HCT116 (cell line): ENCODE results near the gene CRHBP. TPM values are rescaled to one million over a fixed set of nuclear protein-coding genes. Genes with fewer than 3 reads are reported as not detected.

ENCODE experiments used
- ATAC-seq: fragments of 200-7000 bp; cut with Tn5 transposase; 2 replicates; pipeline ENCODE4 v1.9.1; 2020; ENCODE audit warnings: mild to moderate bottlenecking, moderate library complexity
- BruUV-seq: library from RNA; stranded (reverse); fragments of 400-500 nt; replicated peaks from 2 replicates; lab custom pipeline; 2021; lab: Mats Ljungman, UMichigan
- CTCF ChIA-PET: fragments of 300-600 bp; sonication (Branson Sonifier 250); formaldehyde crosslinking; loops from one replicate; lab custom pipeline; 2021; ENCODE audit warnings: antibody characterized with exemption; lab: Charles Lee
- POLR2A ChIA-PET: fragments of 300-600, 350-600 bp; sonication (Branson Sonifier 250); formaldehyde crosslinking; loops from one replicate; lab custom pipeline; 2021; ENCODE audit warnings: antibody characterized with exemption; lab: Charles Lee
- RAD21 ChIA-PET, 2 experiments: fragments of 300-600 bp; sonication (Branson Sonifier 250); formaldehyde crosslinking; loops; one replicate each; lab custom pipeline; 2023; ENCODE audit warnings: low total read pairs in 2 of 2; ENCODE audit not compliant: uncharacterized antibody in 2 of 2, unreplicated experiment in 2 of 2, low non-redundant PET in 1 of 2; lab: Charles Lee
- DNase-seq: peaks from one replicate; pipeline ENCODE4 v3.0.0-alpha.2; 2010; ENCODE audit warnings: low read depth, low spot score
- H2AFZ ChIP-seq: fragments of 200-600 bp; shearing (Covaris generic), sonication (generic); 2 replicates; pipeline ENCODE4 v1.6.1; 2017; ENCODE audit warnings: low read depth, mixed run types, mixed read lengths, antibody characterized with exemption, low read length; ENCODE audit not compliant: poor library complexity, severe bottlenecking
- H3K27ac ChIP-seq: 2 replicates; pipeline ENCODE4 v1.5.1; 2012; ENCODE audit warnings: low read depth, low read length
- H3K27me3 ChIP-seq: fragments of 200-600 bp; sonication (generic); 2 replicates; pipeline ENCODE4 v1.6.1; 2016; ENCODE audit warnings: mixed run types, low read length, mixed read lengths; ENCODE audit not compliant: insufficient read depth
- H3K36me3 ChIP-seq, 2 experiments: fragments of 200-500 bp in 1 of 2; fragments of 200-600 bp in 1 of 2; sonication (Bioruptor generic) in 1 of 2; sonication (generic) in 1 of 2; 2 replicates each; pipeline versions ENCODE4 v1.5.1 to v1.6.1; 2014 to 2016; ENCODE audit warnings: low read length in 2 of 2, inconsistent platforms in 1 of 2, mixed read lengths in 1 of 2, mixed run types in 1 of 2; ENCODE audit not compliant: insufficient read depth in 2 of 2, control insufficient read depth in 1 of 2
- H3K4me1 ChIP-seq, 2 experiments: fragments of 200-600 bp in 1 of 2; sonication (generic) in 1 of 2; 2 replicates each; pipeline versions ENCODE4 v1.5.1 to v1.6.1; 2012 to 2017; ENCODE audit warnings: low read length in 2 of 2, inconsistent platforms in 1 of 2, mild to moderate bottlenecking in 1 of 2, mixed read lengths in 1 of 2, mixed run types in 1 of 2, moderate library complexity in 1 of 2; ENCODE audit not compliant: insufficient read depth in 2 of 2, control insufficient read depth in 1 of 2
- H3K4me2 ChIP-seq: fragments of 200-600 bp; sonication (generic); 2 replicates; pipeline ENCODE4 v1.6.1; 2017; ENCODE audit warnings: mixed run types, low read length, mixed read lengths
- H3K4me3 ChIP-seq, 2 experiments: fragments of 200-600 bp in 1 of 2; sonication (generic) in 1 of 2; replicated peaks in 1 of 2; 2 replicates each; pipeline ENCODE4 v1.5.1; 2011 to 2016; ENCODE audit warnings: low read length in 2 of 2, control low read depth in 1 of 2, low read depth in 1 of 2, mild to moderate bottlenecking in 1 of 2, mixed read lengths in 1 of 2, mixed run types in 1 of 2
- H3K79me2 ChIP-seq: fragments of 200-600 bp; sonication (generic); 2 replicates; pipeline ENCODE4 v1.6.1; 2017; ENCODE audit warnings: mild to moderate bottlenecking, mixed run types, low read length, moderate library complexity, mixed read lengths; ENCODE audit not compliant: insufficient read depth
- H3K9ac ChIP-seq: fragments of 200-600 bp; sonication (generic); 2 replicates; pipeline ENCODE4 v1.6.1; 2016; ENCODE audit warnings: low read length, mixed read lengths
- H3K9me2 ChIP-seq: fragments of 200-600 bp; sonication (generic), shearing (Covaris generic); 2 replicates; pipeline ENCODE4 v1.6.1; 2017; ENCODE audit warnings: mixed run types, mild to moderate bottlenecking, moderate library complexity; ENCODE audit not compliant: insufficient read depth
- H3K9me3 ChIP-seq, 2 experiments: fragments of 200-500 bp in 1 of 2; fragments of 200-600 bp in 1 of 2; sonication (Bioruptor generic) in 1 of 2; sonication (generic) in 1 of 2; 2 replicates each; pipeline ENCODE4 v1.6.1; 2014 to 2017; ENCODE audit warnings: low read length in 2 of 2, mixed read lengths in 2 of 2, inconsistent platforms in 1 of 2, low read depth in 1 of 2, mild to moderate bottlenecking in 1 of 2, mixed run types in 1 of 2, moderate library complexity in 1 of 2; ENCODE audit not compliant: control insufficient read depth in 1 of 2, insufficient read depth in 1 of 2
- H4K20me1 ChIP-seq: fragments of 200-600 bp; sonication (generic), shearing (Covaris generic); 2 replicates; pipeline ENCODE4 v1.6.1; 2017; ENCODE audit warnings: mixed run types, mild to moderate bottlenecking, moderate library complexity; ENCODE audit not compliant: insufficient read depth
- EGR1 ChIP-seq: IDR thresholded peaks from 2 replicates; pipeline ENCODE4 v1.6.1; 2012; ENCODE audit warnings: low read depth
- ELF1 ChIP-seq: IDR thresholded peaks from 2 replicates; pipeline ENCODE4 v1.6.1; 2012; ENCODE audit warnings: low read depth, borderline replicate concordance
- JUND ChIP-seq: IDR thresholded peaks from 2 replicates; pipeline ENCODE4 v1.6.1; 2012
- POLR2A ChIP-seq: IDR thresholded peaks from 2 replicates; pipeline ENCODE4 v1.7.0; 2011; ENCODE audit warnings: borderline replicate concordance; ENCODE audit not compliant: insufficient read depth, insufficient read length; ENCODE audit errors: extremely low read depth
- SIN3A ChIP-seq: IDR thresholded peaks from 2 replicates; pipeline ENCODE4 v1.6.1; 2012; ENCODE audit warnings: low read depth
- SP1 ChIP-seq: IDR thresholded peaks from 2 replicates; pipeline ENCODE4 v1.6.1; 2012; ENCODE audit warnings: low read depth
- SRF ChIP-seq: IDR thresholded peaks from 2 replicates; pipeline ENCODE4 v1.6.1; 2012; ENCODE audit warnings: low read depth
- TCF7L2 ChIP-seq: IDR thresholded peaks from 2 replicates; pipeline ENCODE4 v1.7.0; 2011; ENCODE audit warnings: borderline replicate concordance, inconsistent platforms; ENCODE audit not compliant: insufficient read depth, insufficient read length; ENCODE audit errors: extremely low read depth
- YY1 ChIP-seq: IDR thresholded peaks from 2 replicates; pipeline ENCODE4 v1.6.1; 2011; ENCODE audit warnings: low read length, low read depth, moderate library complexity, mild to moderate bottlenecking; ENCODE audit not compliant: insufficient replicate concordance; ENCODE audit errors: extremely low read depth
- ZFX ChIP-seq: fragments of 450-650 bp; IDR thresholded peaks from 2 replicates; pipeline ENCODE4 v1.6.1; 2017
- intact Hi-C: fragments of 100-400 bp; cut with micrococcal nuclease; formaldehyde crosslinking; loops from 2 replicates; pipeline ENCODE4 v1.10.0; 2022
- total RNA-seq: library from RNA; stranded (reverse); gene quantifications from one replicate; pipeline ENCODE4 v1.2.1, GENCODE V29; 2021; ENCODE audit not compliant: unreplicated experiment
- TF ChIP-seq, protein P1 (sequence below): IDR thresholded peaks from 2 replicates; pipeline ENCODE4 v1.6.1; 2011; ENCODE audit warnings: mild to moderate bottlenecking, low read length, moderate library complexity; ENCODE audit not compliant: insufficient replicate concordance; ENCODE audit errors: extremely low read depth
- TF ChIP-seq, protein P2 (sequence below): IDR thresholded peaks from 2 replicates; pipeline ENCODE4 v1.6.1; 2012

Gene CRHBP
- total RNA-seq, 1 experiment from 2014 or later, result not detected

DNA sequence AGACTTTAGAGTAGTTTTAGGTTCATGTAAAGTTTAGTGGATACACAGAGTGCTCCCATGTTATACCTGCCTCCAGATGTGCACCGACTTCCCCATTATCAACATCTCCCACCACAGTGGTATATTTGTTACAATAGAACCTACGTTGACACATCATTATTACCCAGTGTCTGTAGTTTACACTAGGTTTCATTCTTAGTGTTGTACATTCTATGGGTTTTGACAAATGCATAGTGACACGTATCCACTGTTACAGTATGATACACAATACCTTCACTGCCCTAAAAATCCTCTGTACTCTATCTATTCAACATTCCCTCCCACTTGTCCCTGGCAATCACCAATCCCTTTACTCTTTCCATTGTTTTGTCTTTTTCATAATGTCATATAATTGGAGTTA is 34.3 kb upstream of the CRHBP start:
- Histone ChIP-seq H3K4me3 (no peak overlapping the region), H3K27ac (no peak overlapping the region), H3K4me2 (no peak overlapping the region), H2AFZ (no peak overlapping the region), H4K20me1 (no peaks in the 10 kb centered on the region), H3K27me3 (no peaks in the 10 kb centered on the region), H3K9me2 (no peaks in the 10 kb centered on the region), H3K9me3 (no peaks in the 10 kb centered on the region), H3K4me1 (no peaks in the 10 kb centered on the region), H3K9ac (no peak overlapping the region), H3K36me3 (no peaks in the 10 kb centered on the region), H3K79me2 (no peaks in the 10 kb centered on the region)
- intact Hi-C loops, result no loop called here
- ATAC-seq (no peak), DNase-seq (no peak)
- TF ChIP-seq YY1 (no peak), ELF1 (no peak), SP1 (no peak), TCF7L2 (no peak), JUND (no peak), SIN3A (no peak), ZFX (no peak), POLR2A (no peak), EGR1 (no peak), SRF (no peak)
- TF ChIP-seq, protein P1, sequence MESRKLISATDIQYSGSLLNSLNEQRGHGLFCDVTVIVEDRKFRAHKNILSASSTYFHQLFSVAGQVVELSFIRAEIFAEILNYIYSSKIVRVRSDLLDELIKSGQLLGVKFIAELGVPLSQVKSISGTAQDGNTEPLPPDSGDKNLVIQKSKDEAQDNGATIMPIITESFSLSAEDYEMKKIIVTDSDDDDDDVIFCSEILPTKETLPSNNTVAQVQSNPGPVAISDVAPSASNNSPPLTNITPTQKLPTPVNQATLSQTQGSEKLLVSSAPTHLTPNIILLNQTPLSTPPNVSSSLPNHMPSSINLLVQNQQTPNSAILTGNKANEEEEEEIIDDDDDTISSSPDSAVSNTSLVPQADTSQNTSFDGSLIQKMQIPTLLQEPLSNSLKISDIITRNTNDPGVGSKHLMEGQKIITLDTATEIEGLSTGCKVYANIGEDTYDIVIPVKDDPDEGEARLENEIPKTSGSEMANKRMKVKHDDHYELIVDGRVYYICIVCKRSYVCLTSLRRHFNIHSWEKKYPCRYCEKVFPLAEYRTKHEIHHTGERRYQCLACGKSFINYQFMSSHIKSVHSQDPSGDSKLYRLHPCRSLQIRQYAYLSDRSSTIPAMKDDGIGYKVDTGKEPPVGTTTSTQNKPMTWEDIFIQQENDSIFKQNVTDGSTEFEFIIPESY, result no peak
- TF ChIP-seq, protein P2, sequence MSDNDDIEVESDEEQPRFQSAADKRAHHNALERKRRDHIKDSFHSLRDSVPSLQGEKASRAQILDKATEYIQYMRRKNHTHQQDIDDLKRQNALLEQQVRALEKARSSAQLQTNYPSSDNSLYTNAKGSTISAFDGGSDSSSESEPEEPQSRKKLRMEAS, result no peak
- POLR2A ChIA-PET, result no interaction called here
- BruUV-seq, result no TSS peak
- RAD21 ChIA-PET, result no interaction called here
- CTCF ChIA-PET, result no interaction called here
